GM23338 (cell line): Measurements from ENCODE around the gene ATP2A3. TPM values are rescaled to one million over a fixed set of nuclear protein-coding genes. Genes with fewer than 3 reads are reported as not detected.

Experiments used
- ATAC-seq: fragments of 200-7000 bp; cut with Tn5 transposase; 3 replicates; pipeline ENCODE4 v1.9.1; 2020
- DNase-seq: peaks from one replicate; pipeline ENCODE4 v3.0.0-alpha.2; 2015; ENCODE audit warnings: low spot score
- H2AFZ ChIP-seq: fragments of 200-600 bp; sonication (generic); 2 replicates; pipeline ENCODE4 v1.8.0; 2016; ENCODE audit warnings: antibody characterized with exemption, mild to moderate bottlenecking, moderate library complexity
- H3F3A ChIP-seq: fragments of 200-600 bp; sonication (generic); replicated peaks from 2 replicates; pipeline ENCODE4 v1.8.0; 2017; ENCODE audit warnings: antibody characterized with exemption, mixed run types, low read depth
- H3K27ac ChIP-seq: fragments of 200-600 bp; sonication (generic); 2 replicates; pipeline ENCODE4 v1.6.1; 2016; ENCODE audit warnings: low read depth
- H3K27me3 ChIP-seq: fragments of 200-600 bp; sonication (generic); 2 replicates; pipeline ENCODE4 v1.8.0; 2016; ENCODE audit warnings: mild to moderate bottlenecking, mixed run types, moderate library complexity; ENCODE audit not compliant: insufficient read depth
- H3K36me3 ChIP-seq: fragments of 200-600 bp; sonication (generic); 2 replicates; pipeline ENCODE4 v1.8.0; 2016; ENCODE audit warnings: mild to moderate bottlenecking; ENCODE audit not compliant: insufficient read depth
- H3K4me1 ChIP-seq: fragments of 200-600 bp; sonication (generic); 2 replicates; pipeline ENCODE4 v1.8.0; 2016; ENCODE audit warnings: mild to moderate bottlenecking, moderate library complexity; ENCODE audit not compliant: insufficient read depth
- H3K4me2 ChIP-seq: fragments of 200-600 bp; sonication (generic); 2 replicates; pipeline ENCODE4 v1.7.1; 2017; ENCODE audit warnings: mixed run types
- H3K4me3 ChIP-seq: fragments of 200-600 bp; sonication (generic); 2 replicates; pipeline ENCODE4 v1.6.1; 2016; ENCODE audit warnings: mixed run types
- H3K79me2 ChIP-seq: fragments of 200-600 bp; sonication (generic); replicated peaks from 2 replicates; pipeline ENCODE4 v1.8.0; 2017; ENCODE audit warnings: mild to moderate bottlenecking; ENCODE audit not compliant: insufficient read depth
- H3K9me2 ChIP-seq: fragments of 200-600 bp; sonication (generic); 2 replicates; pipeline ENCODE4 v1.8.0; 2017; ENCODE audit not compliant: insufficient read depth
- H4K20me1 ChIP-seq: fragments of 200-600 bp; sonication (generic); replicated peaks from 2 replicates; pipeline ENCODE4 v1.8.0; 2017; ENCODE audit warnings: mild to moderate bottlenecking; ENCODE audit not compliant: insufficient read depth
- H3K27ac Mint-ChIP-seq: 2 replicates; pipeline ENCODE4 v1.8.0; 2020; ENCODE audit warnings: inconsistent platforms, mild to moderate bottlenecking, moderate library complexity, mixed read lengths
- H3K27me3 Mint-ChIP-seq: 3 replicates; pipeline ENCODE4 v1.8.0; 2022; ENCODE audit warnings: low read depth, mild to moderate bottlenecking, moderate library complexity, mixed read lengths, inconsistent platforms; ENCODE audit not compliant: insufficient read depth, poor library complexity
- H3K36me3 Mint-ChIP-seq: 3 replicates; pipeline ENCODE4 v1.8.0; 2021; ENCODE audit warnings: low read depth, mild to moderate bottlenecking, inconsistent platforms, moderate library complexity, mixed read lengths
- H3K4me1 Mint-ChIP-seq: 3 replicates; pipeline ENCODE4 v1.8.0; 2020; ENCODE audit warnings: mild to moderate bottlenecking, inconsistent platforms, mixed read lengths
- H3K4me3 Mint-ChIP-seq: 3 replicates; pipeline ENCODE4 v1.8.0; 2021; ENCODE audit warnings: moderate library complexity, mild to moderate bottlenecking, inconsistent platforms, mixed read lengths
- H3K9me3 Mint-ChIP-seq: 3 replicates; pipeline ENCODE4 v1.8.0; 2020; ENCODE audit warnings: moderate library complexity, mild to moderate bottlenecking, inconsistent platforms, mixed read lengths
- CREB1 ChIP-seq: fragments of 250-450 bp; sonication (Bioruptor Pico); IDR thresholded peaks from 2 replicates; pipeline ENCODE4 v1.5.0; 2020; ENCODE audit warnings: low read depth, mild to moderate bottlenecking, moderate library complexity
- EZH2 ChIP-seq: fragments of 200-600 bp; sonication (generic); IDR thresholded peaks from one replicate; pipeline ENCODE4 v1.8.0; 2017; ENCODE audit warnings: antibody characterized with exemption, mild to moderate bottlenecking, low read depth; ENCODE audit not compliant: unreplicated experiment
- EZH2phosphoT487 ChIP-seq: fragments of 200-600 bp; sonication (generic); IDR thresholded peaks from one replicate; pipeline ENCODE4 v1.8.1; 2018; ENCODE audit warnings: antibody characterized with exemption; ENCODE audit not compliant: unreplicated experiment
- JUNB ChIP-seq: IDR thresholded peaks from one replicate; pipeline ENCODE4 v1.6.1; 2016; ENCODE audit warnings: antibody characterized with exemption; ENCODE audit not compliant: unreplicated experiment
- NANOG ChIP-seq: IDR thresholded peaks from 2 replicates; pipeline ENCODE4 v1.6.1; 2016; ENCODE audit warnings: antibody characterized with exemption, borderline replicate concordance
- POLR2AphosphoS5 ChIP-seq: IDR thresholded peaks from 2 replicates; pipeline ENCODE4 v1.6.1; 2016; ENCODE audit warnings: antibody characterized with exemption, low read depth
- REST ChIP-seq: IDR thresholded peaks from one replicate; pipeline ENCODE4 v1.6.1; 2018; ENCODE audit warnings: antibody characterized with exemption; ENCODE audit not compliant: unreplicated experiment
- STAT1 ChIP-seq: IDR thresholded peaks from one replicate; pipeline ENCODE4 v1.6.1; 2016; ENCODE audit warnings: antibody characterized with exemption; ENCODE audit not compliant: unreplicated experiment
- ZNF114 ChIP-seq: fragments of 250-450 bp; sonication (Bioruptor Pico); IDR thresholded peaks from 2 replicates; pipeline ENCODE4 v1.5.0; 2020; ENCODE audit warnings: mild to moderate bottlenecking, moderate library complexity
- ZNF331 ChIP-seq: fragments of 250-450 bp; sonication (Bioruptor Pico); IDR thresholded peaks from 2 replicates; pipeline ENCODE4 v1.5.0; 2020; ENCODE audit warnings: low read depth, mild to moderate bottlenecking, moderate library complexity
- polyA plus RNA-seq: library from polyadenylated mRNA; unstranded; fragments of >200 nt; fragmentation: Nextera tagmentation; extraction: Ambion mirVana; gene quantifications from 2 replicates; pipeline ENCODE4 v1.2.1, GENCODE V29; 2016
- total RNA-seq: library from RNA; depleted of rRNA; stranded (reverse); fragments of >200 nt; shearing (Covaris generic); gene quantifications from 2 replicates; pipeline ENCODE4 v1.2.3, GENCODE V29; 2014
- TF ChIP-seq, protein P1 (sequence below): IDR thresholded peaks from 2 replicates; pipeline ENCODE4 v1.6.1; 2016; ENCODE audit warnings: antibody characterized with exemption
- TF ChIP-seq, protein P2 (sequence below): fragments of 250-450 bp; sonication (Bioruptor Pico); IDR thresholded peaks from 2 replicates; pipeline ENCODE4 v1.5.0; 2020; ENCODE audit warnings: mild to moderate bottlenecking, moderate library complexity
- TF ChIP-seq, protein P3 (sequence below), 2 experiments: fragments of 200-600 bp in 1 of 2; sonication (generic) in 1 of 2; conservative IDR thresholded peaks; 2 replicates each; pipeline versions ENCODE4 v1.5.1 to v1.6.1; 2016 to 2017; ENCODE audit warnings: antibody characterized with exemption in 2 of 2, low read depth in 2 of 2, mild to moderate bottlenecking in 2 of 2, moderate library complexity in 1 of 2

Gene ATP2A3
- total and polyA plus RNA-seq, 2 experiments from 2014 or later, result 9.6 to 35.2 TPM

GRCh38 chr17:3875317-3875716, 88.9 kb downstream of the ATP2A3 start:
- Mint-ChIP-seq H3K9me3 (no peaks in the 10 kb centered on the region), H3K27ac (no peak overlapping the region), H3K4me1 (no peaks in the 10 kb centered on the region; the same call in 2 of the 3 replicates), H3K36me3 (peaks cover 25% of the 10 kb centered on the region), H3K4me3 (no peak overlapping the region), H3K27me3 (peaks cover 9% of the 10 kb centered on the region)
- ATAC-seq (no peak), DNase-seq (no peak)
- TF ChIP-seq EZH2phosphoT487 (no peak), REST (no peak), JUNB (no peak), ZNF331 (CRISPR knock-in tag) (no peak), EZH2 (no peak), CREB1 (CRISPR knock-in tag) (no peak), POLR2AphosphoS5 (no peak), ZNF114 (no peak), STAT1 (no peak), NANOG (no peak)
- TF ChIP-seq, protein P1, sequence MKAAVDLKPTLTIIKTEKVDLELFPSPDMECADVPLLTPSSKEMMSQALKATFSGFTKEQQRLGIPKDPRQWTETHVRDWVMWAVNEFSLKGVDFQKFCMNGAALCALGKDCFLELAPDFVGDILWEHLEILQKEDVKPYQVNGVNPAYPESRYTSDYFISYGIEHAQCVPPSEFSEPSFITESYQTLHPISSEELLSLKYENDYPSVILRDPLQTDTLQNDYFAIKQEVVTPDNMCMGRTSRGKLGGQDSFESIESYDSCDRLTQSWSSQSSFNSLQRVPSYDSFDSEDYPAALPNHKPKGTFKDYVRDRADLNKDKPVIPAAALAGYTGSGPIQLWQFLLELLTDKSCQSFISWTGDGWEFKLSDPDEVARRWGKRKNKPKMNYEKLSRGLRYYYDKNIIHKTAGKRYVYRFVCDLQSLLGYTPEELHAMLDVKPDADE, result no peak
- TF ChIP-seq, protein P2, sequence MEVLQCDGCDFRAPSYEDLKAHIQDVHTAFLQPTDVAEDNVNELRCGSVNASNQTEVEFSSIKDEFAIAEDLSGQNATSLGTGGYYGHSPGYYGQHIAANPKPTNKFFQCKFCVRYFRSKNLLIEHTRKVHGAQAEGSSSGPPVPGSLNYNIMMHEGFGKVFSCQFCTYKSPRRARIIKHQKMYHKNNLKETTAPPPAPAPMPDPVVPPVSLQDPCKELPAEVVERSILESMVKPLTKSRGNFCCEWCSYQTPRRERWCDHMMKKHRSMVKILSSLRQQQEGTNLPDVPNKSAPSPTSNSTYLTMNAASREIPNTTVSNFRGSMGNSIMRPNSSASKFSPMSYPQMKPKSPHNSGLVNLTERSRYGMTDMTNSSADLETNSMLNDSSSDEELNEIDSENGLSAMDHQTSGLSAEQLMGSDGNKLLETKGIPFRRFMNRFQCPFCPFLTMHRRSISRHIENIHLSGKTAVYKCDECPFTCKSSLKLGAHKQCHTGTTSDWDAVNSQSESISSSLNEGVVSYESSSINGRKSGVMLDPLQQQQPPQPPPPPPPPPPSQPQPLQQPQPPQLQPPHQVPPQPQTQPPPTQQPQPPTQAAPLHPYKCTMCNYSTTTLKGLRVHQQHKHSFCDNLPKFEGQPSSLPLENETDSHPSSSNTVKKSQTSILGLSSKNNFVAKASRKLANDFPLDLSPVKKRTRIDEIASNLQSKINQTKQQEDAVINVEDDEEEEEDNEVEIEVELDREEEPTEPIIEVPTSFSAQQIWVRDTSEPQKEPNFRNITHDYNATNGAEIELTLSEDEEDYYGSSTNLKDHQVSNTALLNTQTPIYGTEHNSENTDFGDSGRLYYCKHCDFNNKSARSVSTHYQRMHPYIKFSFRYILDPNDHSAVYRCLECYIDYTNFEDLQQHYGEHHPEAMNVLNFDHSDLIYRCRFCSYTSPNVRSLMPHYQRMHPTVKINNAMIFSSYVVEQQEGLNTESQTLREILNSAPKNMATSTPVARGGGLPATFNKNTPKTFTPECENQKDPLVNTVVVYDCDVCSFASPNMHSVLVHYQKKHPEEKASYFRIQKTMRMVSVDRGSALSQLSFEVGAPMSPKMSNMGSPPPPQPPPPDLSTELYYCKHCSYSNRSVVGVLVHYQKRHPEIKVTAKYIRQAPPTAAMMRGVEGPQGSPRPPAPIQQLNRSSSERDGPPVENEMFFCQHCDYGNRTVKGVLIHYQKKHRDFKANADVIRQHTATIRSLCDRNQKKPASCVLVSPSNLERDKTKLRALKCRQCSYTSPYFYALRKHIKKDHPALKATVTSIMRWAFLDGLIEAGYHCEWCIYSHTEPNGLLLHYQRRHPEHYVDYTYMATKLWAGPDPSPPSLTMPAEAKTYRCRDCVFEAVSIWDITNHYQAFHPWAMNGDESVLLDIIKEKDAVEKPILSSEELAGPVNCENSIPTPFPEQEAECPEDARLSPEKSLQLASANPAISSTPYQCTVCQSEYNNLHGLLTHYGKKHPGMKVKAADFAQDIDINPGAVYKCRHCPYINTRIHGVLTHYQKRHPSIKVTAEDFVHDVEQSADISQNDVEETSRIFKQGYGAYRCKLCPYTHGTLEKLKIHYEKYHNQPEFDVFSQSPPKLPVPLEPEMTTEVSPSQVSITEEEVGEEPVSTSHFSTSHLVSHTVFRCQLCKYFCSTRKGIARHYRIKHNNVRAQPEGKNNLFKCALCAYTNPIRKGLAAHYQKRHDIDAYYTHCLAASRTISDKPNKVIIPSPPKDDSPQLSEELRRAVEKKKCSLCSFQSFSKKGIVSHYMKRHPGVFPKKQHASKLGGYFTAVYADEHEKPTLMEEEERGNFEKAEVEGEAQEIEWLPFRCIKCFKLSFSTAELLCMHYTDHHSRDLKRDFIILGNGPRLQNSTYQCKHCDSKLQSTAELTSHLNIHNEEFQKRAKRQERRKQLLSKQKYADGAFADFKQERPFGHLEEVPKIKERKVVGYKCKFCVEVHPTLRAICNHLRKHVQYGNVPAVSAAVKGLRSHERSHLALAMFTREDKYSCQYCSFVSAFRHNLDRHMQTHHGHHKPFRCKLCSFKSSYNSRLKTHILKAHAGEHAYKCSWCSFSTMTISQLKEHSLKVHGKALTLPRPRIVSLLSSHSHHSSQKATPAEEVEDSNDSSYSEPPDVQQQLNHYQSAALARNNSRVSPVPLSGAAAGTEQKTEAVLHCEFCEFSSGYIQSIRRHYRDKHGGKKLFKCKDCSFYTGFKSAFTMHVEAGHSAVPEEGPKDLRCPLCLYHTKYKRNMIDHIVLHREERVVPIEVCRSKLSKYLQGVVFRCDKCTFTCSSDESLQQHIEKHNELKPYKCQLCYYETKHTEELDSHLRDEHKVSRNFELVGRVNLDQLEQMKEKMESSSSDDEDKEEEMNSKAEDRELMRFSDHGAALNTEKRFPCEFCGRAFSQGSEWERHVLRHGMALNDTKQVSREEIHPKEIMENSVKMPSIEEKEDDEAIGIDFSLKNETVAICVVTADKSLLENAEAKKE (CRISPR knock-in tag), result no peak
- TF ChIP-seq, protein P3, sequence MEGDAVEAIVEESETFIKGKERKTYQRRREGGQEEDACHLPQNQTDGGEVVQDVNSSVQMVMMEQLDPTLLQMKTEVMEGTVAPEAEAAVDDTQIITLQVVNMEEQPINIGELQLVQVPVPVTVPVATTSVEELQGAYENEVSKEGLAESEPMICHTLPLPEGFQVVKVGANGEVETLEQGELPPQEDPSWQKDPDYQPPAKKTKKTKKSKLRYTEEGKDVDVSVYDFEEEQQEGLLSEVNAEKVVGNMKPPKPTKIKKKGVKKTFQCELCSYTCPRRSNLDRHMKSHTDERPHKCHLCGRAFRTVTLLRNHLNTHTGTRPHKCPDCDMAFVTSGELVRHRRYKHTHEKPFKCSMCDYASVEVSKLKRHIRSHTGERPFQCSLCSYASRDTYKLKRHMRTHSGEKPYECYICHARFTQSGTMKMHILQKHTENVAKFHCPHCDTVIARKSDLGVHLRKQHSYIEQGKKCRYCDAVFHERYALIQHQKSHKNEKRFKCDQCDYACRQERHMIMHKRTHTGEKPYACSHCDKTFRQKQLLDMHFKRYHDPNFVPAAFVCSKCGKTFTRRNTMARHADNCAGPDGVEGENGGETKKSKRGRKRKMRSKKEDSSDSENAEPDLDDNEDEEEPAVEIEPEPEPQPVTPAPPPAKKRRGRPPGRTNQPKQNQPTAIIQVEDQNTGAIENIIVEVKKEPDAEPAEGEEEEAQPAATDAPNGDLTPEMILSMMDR (conservative IDR thresholded peaks at IDR 0.05; ENCODE audit: low read depth in 2 of 2), result no peak
- Histone ChIP-seq H3K4me3 (no peak overlapping the region), H3K79me2 (no peaks in the 10 kb centered on the region), H3K36me3 (no peaks in the 10 kb centered on the region), H3K4me2 (no peak overlapping the region), H3K27me3 (no peaks in the 10 kb centered on the region), H3K27ac (no peak overlapping the region), H3K9me2 (no peaks in the 10 kb centered on the region), H3K4me1 (no peaks in the 10 kb centered on the region), H3F3A (no peaks in the 10 kb centered on the region), H4K20me1 (no peaks in the 10 kb centered on the region; the same call in 1 of the 2 replicates), H2AFZ (no peak overlapping the region)
